ENCODE data around the gene SLC2A5.
"Not testable (repeated sequence)": the region's sequence is repeated elsewhere in the genome, so short reads cannot be mapped to it uniquely, and the experiment has no call there.

The SLC2A5 gene

GRCh38 chr1:9006956-9007615, 62.3 kb downstream of the SLC2A5 start:
- Histone ChIP-seq H3K36me3 (ENCODE audit: control insufficient read depth, insufficient read depth, low read length) (no peaks in the 10 kb centered on the region), H3K9me3 (ENCODE audit: control insufficient read depth, low read length) (no peaks in the 10 kb centered on the region), H3K27me3 (ENCODE audit: control insufficient read depth, insufficient read depth, low read length) (no peaks in the 10 kb centered on the region), H3K4me3 (ENCODE audit: low read length) (no peak overlapping the region), H3K4me1 (ENCODE audit: control insufficient read depth, insufficient read depth, low read length) (peaks cover 6% of the 10 kb centered on the region), H3K9ac (ENCODE audit: low read length) (no peak overlapping the region)

GRCh38 chr1:9005395-9005708, 64.1 kb downstream of the SLC2A5 start:
- H3K4me3 ChIP-seq (ENCODE audit: low read length), result no peak overlapping the region
- H3K27me3 ChIP-seq (ENCODE audit: control insufficient read depth, insufficient read depth, low read length), result no peaks in the 10 kb centered on the region
- peaks cover 6% of the 10 kb centered on the region for H3K4me1 ChIP-seq (ENCODE audit: control insufficient read depth, insufficient read depth, low read length)
- H3K36me3 ChIP-seq (ENCODE audit: control insufficient read depth, insufficient read depth, low read length), result no peaks in the 10 kb centered on the region
- no peaks in the 10 kb centered on the region for H3K9me3 ChIP-seq (ENCODE audit: control insufficient read depth, low read length)
- H3K9ac ChIP-seq (ENCODE audit: low read length), result peak overlapping the region; percentile 28

GRCh38 chr1:9004700-9005394, 64.6 kb downstream of the SLC2A5 start:
- Histone ChIP-seq H3K4me3 (ENCODE audit: low read length) (no peak overlapping the region), H3K27me3 (ENCODE audit: control insufficient read depth, insufficient read depth, low read length) (no peaks in the 10 kb centered on the region), H3K4me1 (ENCODE audit: control insufficient read depth, insufficient read depth, low read length) (peaks cover 6% of the 10 kb centered on the region), H3K9ac (ENCODE audit: low read length) (peak overlapping the region; percentile 28), H3K36me3 (ENCODE audit: control insufficient read depth, insufficient read depth, low read length) (no peaks in the 10 kb centered on the region), H3K9me3 (ENCODE audit: control insufficient read depth, low read length) (no peaks in the 10 kb centered on the region)

GRCh38 chr1:9004031-9004699, 65.3 kb downstream of the SLC2A5 start:
- H3K9ac ChIP-seq (ENCODE audit: low read length), result no peak overlapping the region
- peaks cover 6% of the 10 kb centered on the region for H3K4me1 ChIP-seq (ENCODE audit: control insufficient read depth, insufficient read depth, low read length)
- H3K4me3 ChIP-seq (ENCODE audit: low read length), result no peak overlapping the region
- H3K36me3 ChIP-seq (ENCODE audit: control insufficient read depth, insufficient read depth, low read length), result no peaks in the 10 kb centered on the region
- no peaks in the 10 kb centered on the region for H3K9me3 ChIP-seq (ENCODE audit: control insufficient read depth, low read length)
- H3K27me3 ChIP-seq (ENCODE audit: control insufficient read depth, insufficient read depth, low read length), result no peaks in the 10 kb centered on the region

- not testable (repeated sequence) for H3K9ac ChIP-seq (ENCODE audit: low read length); H3K4me1 ChIP-seq (ENCODE audit: control insufficient read depth, insufficient read depth, low read length); H3K27me3 ChIP-seq (ENCODE audit: control insufficient read depth, insufficient read depth, low read length); H3K36me3 ChIP-seq (ENCODE audit: control insufficient read depth, insufficient read depth, low read length); H3K9me3 ChIP-seq (ENCODE audit: control insufficient read depth, low read length); H3K4me3 ChIP-seq (ENCODE audit: low read length)
These were observed 67.2 kb downstream of the SLC2A5 start for GRCh38 chr1:9002215-9002560.

- not testable (repeated sequence) for H3K4me3 ChIP-seq (ENCODE audit: low read length); H3K9ac ChIP-seq (ENCODE audit: low read length); H3K4me1 ChIP-seq (ENCODE audit: control insufficient read depth, insufficient read depth, low read length); H3K36me3 ChIP-seq (ENCODE audit: control insufficient read depth, insufficient read depth, low read length); H3K27me3 ChIP-seq (ENCODE audit: control insufficient read depth, insufficient read depth, low read length); H3K9me3 ChIP-seq (ENCODE audit: control insufficient read depth, low read length)
These were observed 67.8 kb downstream of the SLC2A5 start for GRCh38 chr1:9001534-9002214.

- not testable (repeated sequence) for H3K9me3 ChIP-seq (ENCODE audit: control insufficient read depth, low read length); H3K9ac ChIP-seq (ENCODE audit: low read length); H3K27me3 ChIP-seq (ENCODE audit: control insufficient read depth, insufficient read depth, low read length)
These were observed 75.3 kb downstream of the SLC2A5 start for GRCh38 chr1:8993962-8994675.

GRCh38 chr1:8992936-8993687, 76.3 kb downstream of the SLC2A5 start:
- no peak overlapping the region for H3K4me3 ChIP-seq (ENCODE audit: low read length)

More at GRCh38 chr1:8993962-8994675, 75.3 kb downstream of the SLC2A5 start:
- not testable (repeated sequence) for H3K4me1 ChIP-seq (ENCODE audit: control insufficient read depth, insufficient read depth, low read length); H3K4me3 ChIP-seq (ENCODE audit: low read length); H3K36me3 ChIP-seq (ENCODE audit: control insufficient read depth, insufficient read depth, low read length)

GRCh38 chr1:8989821-8990220, 79.6 kb downstream of the SLC2A5 start:
- Histone ChIP-seq H3K9ac (ENCODE audit: low read length) (no peak overlapping the region), H3K4me3 (ENCODE audit: low read length) (no peak overlapping the region), H3K27me3 (ENCODE audit: control insufficient read depth, insufficient read depth, low read length) (peaks cover 3% of the 10 kb centered on the region), H3K36me3 (ENCODE audit: control insufficient read depth, insufficient read depth, low read length) (no peaks in the 10 kb centered on the region), H3K4me1 (ENCODE audit: control insufficient read depth, insufficient read depth, low read length) (peaks cover 5% of the 10 kb centered on the region), H3K9me3 (ENCODE audit: control insufficient read depth, low read length) (no peaks in the 10 kb centered on the region)

More at GRCh38 chr1:8992936-8993687, 76.3 kb downstream of the SLC2A5 start:
- Histone ChIP-seq H3K27me3 (ENCODE audit: control insufficient read depth, insufficient read depth, low read length) (no peaks in the 10 kb centered on the region), H3K4me1 (ENCODE audit: control insufficient read depth, insufficient read depth, low read length) (no peaks in the 10 kb centered on the region), H3K9ac (ENCODE audit: low read length) (no peak overlapping the region), H3K36me3 (ENCODE audit: control insufficient read depth, insufficient read depth, low read length) (no peaks in the 10 kb centered on the region), H3K9me3 (ENCODE audit: control insufficient read depth, low read length) (no peaks in the 10 kb centered on the region)

- Histone ChIP-seq H3K4me1 (ENCODE audit: control insufficient read depth, insufficient read depth, low read length) (peaks cover 5% of the 10 kb centered on the region), H3K9me3 (ENCODE audit: control insufficient read depth, low read length) (no peaks in the 10 kb centered on the region), H3K27me3 (ENCODE audit: control insufficient read depth, insufficient read depth, low read length) (peaks cover 3% of the 10 kb centered on the region), H3K9ac (ENCODE audit: low read length) (no peak overlapping the region), H3K4me3 (ENCODE audit: low read length) (no peak overlapping the region), H3K36me3 (ENCODE audit: control insufficient read depth, insufficient read depth, low read length) (no peaks in the 10 kb centered on the region)
These were observed 80.4 kb downstream of the SLC2A5 start for GRCh38 chr1:8989061-8989460.

- Histone ChIP-seq H3K4me3 (ENCODE audit: low read length) (no peak overlapping the region), H3K27me3 (ENCODE audit: control insufficient read depth, insufficient read depth, low read length) (peaks cover 3% of the 10 kb centered on the region), H3K9me3 (ENCODE audit: control insufficient read depth, low read length) (no peaks in the 10 kb centered on the region), H3K9ac (ENCODE audit: low read length) (no peak overlapping the region), H3K36me3 (ENCODE audit: control insufficient read depth, insufficient read depth, low read length) (no peaks in the 10 kb centered on the region), H3K4me1 (ENCODE audit: control insufficient read depth, insufficient read depth, low read length) (peaks cover 5% of the 10 kb centered on the region)
These were observed 80.8 kb downstream of the SLC2A5 start for GRCh38 chr1:8988618-8988967.

Data from mucosa of stomach (tissue), 1 donor.